DMS79 treated with DMSO at 0.1 percent for 48 hours (cell line): Measurements from ENCODE around the gene FTO.
"Not testable (repeated sequence)": the region's sequence is repeated elsewhere in the genome, so short reads cannot be mapped to it uniquely, and the experiment has no call there.

Experiments
- DNase-seq: peaks from one replicate; lab custom pipeline; 2025; lab: John Stamatoyannopoulos, UW

The FTO gene

GRCh38 chr16:54178478-54178976 is 474.6 kb downstream of the FTO start:
- peak; percentile 72 for DNase-seq

- no peak for DNase-seq
Observed at GRCh38 chr16:54180421-54181359, 476.7 kb downstream of the FTO start.

- not testable (repeated sequence) for DNase-seq
Observed at GRCh38 chr16:54181683-54182329, 477.9 kb downstream of the FTO start.

GRCh38 chr16:54185045-54185444 is 481.1 kb downstream of the FTO start:
- DNase-seq: no peak

GRCh38 chr16:54191163-54191562 is 487.2 kb downstream of the FTO start:
- no peak for DNase-seq

GRCh38 chr16:54191592-54191991 is 487.6 kb downstream of the FTO start:
- DNase-seq: no peak

- no peak for DNase-seq
Observed at GRCh38 chr16:54193013-54193664, 489.2 kb downstream of the FTO start.

GRCh38 chr16:54193665-54194333 is 489.8 kb downstream of the FTO start:
- peak; percentile 65 for DNase-seq

- DNase-seq: peak; percentile 8
Observed at GRCh38 chr16:54194334-54194743, 490.4 kb downstream of the FTO start.

- DNase-seq: no peak
Observed at GRCh38 chr16:54197758-54198157, 493.8 kb downstream of the FTO start.

- no peak for DNase-seq
Observed at GRCh38 chr16:54199487-54200160, 495.7 kb downstream of the FTO start.

GRCh38 chr16:54200161-54200534 is 496.2 kb downstream of the FTO start:
- DNase-seq: no peak

- DNase-seq: no peak
Observed at GRCh38 chr16:54200720-54201119, 496.8 kb downstream of the FTO start.

GRCh38 chr16:54201200-54201599 is 497.2 kb downstream of the FTO start:
- DNase-seq: no peak
